ENCODE data around the gene CCL4L2.
"Not testable (repeated sequence)": the region's sequence is repeated elsewhere in the genome, so short reads cannot be mapped to it uniquely, and the experiment has no call there.

CCL4L2 gene

GRCh38 chr17:36204724-36205500 is 6.0 kb upstream of the CCL4L2 start:
- no peak for DNase-seq
- Mint-ChIP-seq H3K9me3 (no peaks in the 10 kb centered on the region), H3K4me3 (no peak overlapping the region), H3K4me1 (peaks cover 33% of the 10 kb centered on the region), H3K27me3 (ENCODE audit: low read depth, poor library complexity) (peaks cover 28% of the 10 kb centered on the region), H3K36me3 (ENCODE audit: low read depth) (no peaks in the 10 kb centered on the region), H3K27ac (no peak overlapping the region)
- TF ChIP-seq CTCF (IDR thresholded peaks at IDR 0.05) = no peak

DNA sequence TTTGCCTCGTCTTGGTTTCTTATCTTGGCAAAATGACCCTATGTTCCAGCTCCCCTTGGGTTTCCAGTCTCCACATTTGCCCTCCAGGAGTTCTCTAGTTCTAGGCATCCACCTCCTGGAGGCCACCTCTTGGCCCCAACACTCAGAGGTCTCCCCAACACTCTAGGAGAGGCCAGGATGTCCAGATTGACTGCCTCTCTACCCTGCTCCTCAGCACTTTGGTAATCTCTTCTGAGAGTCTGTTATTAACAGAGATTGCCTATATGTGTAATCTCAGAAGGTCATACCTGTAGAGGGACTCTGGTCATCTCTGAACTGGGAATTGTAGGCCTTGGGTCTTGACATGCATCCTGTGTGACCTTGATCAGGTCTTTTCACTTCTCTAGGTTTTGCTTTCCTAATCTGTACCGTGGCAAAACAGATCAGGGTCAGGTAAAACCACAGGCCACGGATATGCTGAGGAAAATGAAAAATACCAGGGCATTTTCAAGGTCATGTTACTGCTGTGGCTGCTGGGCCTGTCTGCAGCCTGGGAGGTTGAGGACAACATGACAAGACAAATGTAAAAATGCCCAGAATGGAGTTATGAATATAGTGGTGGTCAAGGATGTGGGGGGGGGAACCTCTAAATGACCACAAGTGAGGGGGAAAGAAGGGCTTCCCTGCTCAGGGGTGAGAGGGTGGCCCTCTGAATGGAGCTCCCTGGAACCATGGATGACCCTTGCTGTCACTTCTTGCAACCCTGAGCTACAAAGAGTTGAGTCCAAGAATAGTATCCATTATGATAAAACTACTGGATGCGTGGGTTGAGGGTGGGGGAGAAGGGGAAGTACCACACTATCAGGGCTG is 5.0 kb upstream of the CCL4L2 start:
- no peaks in the 10 kb centered on the region for H3K9me3 Mint-ChIP-seq
- H3K27me3 Mint-ChIP-seq (ENCODE audit: low read depth, poor library complexity) = peaks cover 34% of the 10 kb centered on the region
- no peak overlapping the region for H3K4me3 Mint-ChIP-seq
- no peaks in the 10 kb centered on the region for H3K36me3 Mint-ChIP-seq (ENCODE audit: low read depth)
- H3K4me1 Mint-ChIP-seq = peaks cover 28% of the 10 kb centered on the region
- no peak overlapping the region for H3K27ac Mint-ChIP-seq
- DNase-seq = no peak
- TF ChIP-seq CTCF (IDR thresholded peaks at IDR 0.05) = no peak

DNA sequence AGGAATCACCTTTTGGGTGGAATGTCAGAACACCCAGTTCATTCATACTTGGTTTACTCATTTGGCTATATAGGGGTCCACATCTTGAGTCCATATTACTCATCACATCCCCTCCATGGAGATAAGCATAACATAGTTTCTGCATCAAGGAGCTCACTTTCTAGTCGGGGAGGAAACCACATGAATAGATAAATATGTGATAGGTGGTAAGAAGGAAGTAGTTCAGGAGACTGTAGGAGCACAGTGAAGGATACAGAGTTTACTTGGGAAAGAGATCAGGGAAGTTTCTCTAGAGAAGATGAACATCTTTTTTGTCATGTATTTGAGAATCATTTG is 4.4 kb upstream of the CCL4L2 start:
- H3K36me3 Mint-ChIP-seq (ENCODE audit: low read depth); H3K27ac Mint-ChIP-seq; H3K4me3 Mint-ChIP-seq; DNase-seq; H3K9me3 Mint-ChIP-seq: not testable (repeated sequence)
- Mint-ChIP-seq H3K4me1 (peaks cover 23% of the 10 kb centered on the region), H3K27me3 (ENCODE audit: low read depth, poor library complexity) (peaks cover 34% of the 10 kb centered on the region)

GRCh38 chr17:36207383-36207782 is 3.5 kb upstream of the CCL4L2 start:
- not testable (repeated sequence) for H3K4me3 Mint-ChIP-seq; H3K9me3 Mint-ChIP-seq; H3K36me3 Mint-ChIP-seq (ENCODE audit: low read depth); DNase-seq; H3K27ac Mint-ChIP-seq
- Mint-ChIP-seq H3K27me3 (ENCODE audit: low read depth, poor library complexity) (peaks cover 34% of the 10 kb centered on the region), H3K4me1 (peaks cover 23% of the 10 kb centered on the region)

DNA sequence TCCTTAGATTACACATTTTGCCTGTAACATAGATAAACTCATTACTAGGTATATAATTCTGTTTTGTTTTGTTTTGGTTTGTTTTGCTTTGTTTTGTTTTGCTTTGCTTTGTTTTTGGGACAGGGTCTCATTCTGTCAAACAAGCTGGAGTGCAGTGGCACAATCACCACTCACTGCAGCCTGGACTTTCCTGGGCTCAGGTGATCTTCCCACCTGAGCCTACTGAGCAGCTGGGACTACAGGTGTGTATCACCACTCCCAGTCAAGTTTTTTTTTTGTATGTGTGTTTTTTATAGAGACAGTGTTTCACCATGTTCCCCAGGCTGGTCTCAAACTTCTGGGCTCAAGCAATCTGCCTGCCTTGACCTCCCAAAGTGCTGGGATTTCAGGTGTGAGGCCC is 1.3 kb upstream of the CCL4L2 start:
- Mint-ChIP-seq H3K27me3 (ENCODE audit: low read depth, poor library complexity) (peaks cover 36% of the 10 kb centered on the region), H3K4me1 (peaks cover 24% of the 10 kb centered on the region), H3K4me3 (no peak overlapping the region), H3K27ac (no peak overlapping the region), H3K9me3 (no peaks in the 10 kb centered on the region), H3K36me3 (ENCODE audit: low read depth) (no peaks in the 10 kb centered on the region)
- no peak for DNase-seq
- no peak for TF ChIP-seq CTCF (IDR thresholded peaks at IDR 0.05)

- H3K9me3 Mint-ChIP-seq; H3K36me3 Mint-ChIP-seq (ENCODE audit: low read depth); DNase-seq: not testable (repeated sequence)
- H3K27me3 Mint-ChIP-seq (ENCODE audit: low read depth, poor library complexity) = peaks cover 38% of the 10 kb centered on the region
- H3K27ac Mint-ChIP-seq = peak overlapping the region; percentile 90
- peak overlapping the region; percentile 61 for H3K4me3 Mint-ChIP-seq
- peaks cover 24% of the 10 kb centered on the region for H3K4me1 Mint-ChIP-seq
Observed at GRCh38 chr17:36211484-36212271, 815 bp downstream of the CCL4L2 start.

DNA sequence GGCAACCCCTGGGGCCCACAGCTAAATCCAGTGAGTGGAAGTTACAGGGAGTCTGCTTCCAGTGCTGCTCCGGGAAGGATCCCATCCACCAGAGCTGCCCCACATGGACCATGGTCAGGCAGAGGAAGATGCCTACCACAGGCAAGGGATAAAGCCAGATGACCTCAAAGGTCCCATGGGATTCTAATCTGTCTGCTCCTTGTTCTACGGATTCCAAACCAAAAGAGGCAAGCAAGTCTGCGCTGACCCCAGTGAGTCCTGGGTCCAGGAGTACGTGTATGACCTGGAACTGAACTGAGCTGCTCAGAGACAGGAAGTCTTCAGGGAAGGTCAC is 1.4 kb downstream of the CCL4L2 start:
- TF ChIP-seq CTCF (IDR thresholded peaks at IDR 0.05) = no peak
- peaks cover 33% of the 10 kb centered on the region for H3K27me3 Mint-ChIP-seq (ENCODE audit: low read depth, poor library complexity)
- DNase-seq = no peak
- peaks cover 24% of the 10 kb centered on the region for H3K4me1 Mint-ChIP-seq
- H3K9me3 Mint-ChIP-seq = no peaks in the 10 kb centered on the region
- no peaks in the 10 kb centered on the region for H3K36me3 Mint-ChIP-seq (ENCODE audit: low read depth)
- H3K27ac Mint-ChIP-seq = no peak overlapping the region
- no peak overlapping the region for H3K4me3 Mint-ChIP-seq

Data from nephron progenitor cell (in vitro differentiated cells).